HCT116 (cell line): ENCODE measurements around the gene UQCR11.

Experiments
- CTCF ChIP-seq, 3 experiments: fragments of 200-600 bp in 1 of 3; sonication (generic) in 1 of 3; IDR thresholded peaks in 2 of 3; conservative IDR thresholded peaks in 1 of 3; 2 replicates each; pipeline ENCODE4 v1.5.1; 2012 to 2017; ENCODE audit warnings: low read depth in 2 of 3, low read length in 2 of 3, antibody characterized with exemption in 1 of 3, borderline replicate concordance in 1 of 3, control low read depth in 1 of 3, mild to moderate bottlenecking in 1 of 3, mixed read lengths in 1 of 3, mixed run types in 1 of 3, moderate library complexity in 1 of 3; ENCODE audit not compliant: insufficient read depth in 1 of 3
- EZH2 ChIP-seq: fragments of 200-600 bp; sonication (generic); IDR thresholded peaks from 2 replicates; pipeline ENCODE4 v1.6.1; 2017; ENCODE audit warnings: antibody characterized with exemption, mixed run types
- EZH2phosphoT487 ChIP-seq: fragments of 200-600 bp; IDR thresholded peaks from 2 replicates; pipeline ENCODE4 v1.6.1; 2018; ENCODE audit warnings: antibody characterized with exemption, borderline replicate concordance
- RAD21 ChIP-seq: IDR thresholded peaks from 2 replicates; pipeline ENCODE4 v1.6.1; 2012; ENCODE audit warnings: low read depth, mild to moderate bottlenecking
- TF ChIP-seq, protein P1 (sequence below): IDR thresholded peaks from 2 replicates; pipeline ENCODE4 v1.6.1; 2012

- TF ChIP-seq, protein P1, sequence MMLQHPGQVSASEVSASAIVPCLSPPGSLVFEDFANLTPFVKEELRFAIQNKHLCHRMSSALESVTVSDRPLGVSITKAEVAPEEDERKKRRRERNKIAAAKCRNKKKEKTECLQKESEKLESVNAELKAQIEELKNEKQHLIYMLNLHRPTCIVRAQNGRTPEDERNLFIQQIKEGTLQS: no peak
- TF ChIP-seq EZH2 (no peak), EZH2phosphoT487 (no peak), CTCF (IDR thresholded peaks at IDR 0.05 in 2 of 3, conservative IDR thresholded peaks at IDR 0.05 in 1 of 3; ENCODE audit: borderline replicate concordance in 1 of 3, insufficient read depth in 1 of 3, low read depth in 2 of 3, low read length in 2 of 3) (no peak), RAD21 (no peak)
Observed at GRCh38 chr19:1554968-1555367, 50.3 kb downstream of the UQCR11 start.
